ENCODE measurements around the gene GDF9.

GRCh38 chr5:132819468-132819867, 46.8 kb downstream of the GDF9 start:
- TF ChIP-seq CTCF (IDR thresholded peaks at IDR 0.05 in 2 of 3, conservative IDR thresholded peaks at IDR 0.05 in 1 of 3; ENCODE audit: control insufficient read depth in 2 of 3, extremely low read depth in 1 of 3, insufficient read depth in 1 of 3, low read depth in 3 of 3, low read length in 3 of 3) = no peak
- TF ChIP-seq MAX (IDR thresholded peaks at IDR 0.05; ENCODE audit: low read depth, low read length) = no peak
- TF ChIP-seq BMI1 (IDR thresholded peaks at IDR 0.05; ENCODE audit: borderline replicate concordance) = no peak
- TF ChIP-seq REST (IDR thresholded peaks at IDR 0.05; ENCODE audit: low read depth, low read length) = no peak
- no peak for TF ChIP-seq ESRRA (IDR thresholded peaks at IDR 0.05; ENCODE audit: low read length)
- no peak for TF ChIP-seq SREBF2 (IDR thresholded peaks at IDR 0.05; ENCODE audit: low read length)

Data from GM12878 (cell line).